Activated CD8-positive, alpha-beta memory T cell treated with anti-CD3 and anti-CD28 coated beads for 1 hour (primary cell): ENCODE results near the gene HOXD12.

Experiments
- DNase-seq, 2 donors: peaks; one replicate each; pipeline ENCODE4 v3.0.0-alpha.2; 2020; ENCODE audit warnings: low read depth in 1 of 2; ENCODE audit errors: extremely low read depth in 1 of 2

The HOXD12 gene

GRCh38 chr2:176080540-176081375 lies 18.8 kb upstream of the HOXD12 start:
- no peak for DNase-seq

GRCh38 chr2:176081376-176081836 lies 18.2 kb upstream of the HOXD12 start:
- DNase-seq, result no peak

- DNase-seq, result no peak
Measured at GRCh38 chr2:176081837-176082524, 17.6 kb upstream of the HOXD12 start.

GRCh38 chr2:176082525-176082823 lies 17.1 kb upstream of the HOXD12 start:
- no peak for DNase-seq

GRCh38 chr2:176082824-176083751 lies 16.5 kb upstream of the HOXD12 start:
- no peak for DNase-seq

- DNase-seq, result no peak
Measured at GRCh38 chr2:176083796-176084261, 15.8 kb upstream of the HOXD12 start, which contains the start of gene EVX2. Gene EVX2, minus strand, starts transcription at chr2:176083962. Its CDS starts 186 bp downstream, at chr2:176083776.

- no peak for DNase-seq
Measured at GRCh38 chr2:176084611-176085119, 14.9 kb upstream of the HOXD12 start.

GRCh38 chr2:176085120-176085788 lies 14.3 kb upstream of the HOXD12 start:
- DNase-seq, result no peak

GRCh38 chr2:176085861-176086771 lies 13.5 kb upstream of the HOXD12 start:
- no peak for DNase-seq

GRCh38 chr2:176087330-176088047 lies 12.1 kb upstream of the HOXD12 start:
- DNase-seq, result no peak

- no peak for DNase-seq
Measured at GRCh38 chr2:176088048-176088936, 11.3 kb upstream of the HOXD12 start.

GRCh38 chr2:176088937-176089842 lies 10.4 kb upstream of the HOXD12 start:
- DNase-seq, result no peak

- DNase-seq, result no peak
Measured at GRCh38 chr2:176089843-176090395, 9.7 kb upstream of the HOXD12 start.

- DNase-seq, result no peak
Measured at GRCh38 chr2:176090862-176091261, 8.7 kb upstream of the HOXD12 start.

GRCh38 chr2:176091329-176092258 lies 8.0 kb upstream of the HOXD12 start:
- no peak for DNase-seq
